CD4-positive, alpha-beta T cell treated with Interleukin-17A for 4 hours (primary cell): ENCODE measurements around the gene SLC25A26.
A peak's percentile ranks its signal among the peaks of the same experiment; 100 is the strongest.

Source experiments
- DNase-seq: peaks from one replicate; pipeline ENCODE4 v3.0.0-alpha.2; 2020; ENCODE audit warnings: mixed read lengths

The SLC25A26 gene

DNA sequence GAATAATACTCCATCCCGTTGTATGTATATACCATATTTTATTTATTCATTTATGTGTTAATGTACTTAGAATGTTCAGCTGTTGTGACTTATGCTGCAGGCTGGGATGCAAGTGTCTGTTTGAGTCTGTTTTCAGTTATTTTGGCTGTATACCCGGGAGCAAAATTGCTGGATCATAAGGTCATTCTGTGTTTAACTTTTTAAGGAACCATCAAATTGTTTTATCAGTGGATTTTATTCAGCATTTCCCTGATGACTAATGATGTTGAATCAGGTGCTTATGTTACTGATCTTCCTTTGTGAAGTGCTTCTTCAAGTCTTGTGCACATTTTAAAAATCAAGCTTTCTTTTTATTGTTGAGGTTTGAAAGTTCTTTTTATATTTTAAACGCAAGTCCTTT, 118.1 kb downstream of the SLC25A26 start:
- DNase-seq = no peak

DNA sequence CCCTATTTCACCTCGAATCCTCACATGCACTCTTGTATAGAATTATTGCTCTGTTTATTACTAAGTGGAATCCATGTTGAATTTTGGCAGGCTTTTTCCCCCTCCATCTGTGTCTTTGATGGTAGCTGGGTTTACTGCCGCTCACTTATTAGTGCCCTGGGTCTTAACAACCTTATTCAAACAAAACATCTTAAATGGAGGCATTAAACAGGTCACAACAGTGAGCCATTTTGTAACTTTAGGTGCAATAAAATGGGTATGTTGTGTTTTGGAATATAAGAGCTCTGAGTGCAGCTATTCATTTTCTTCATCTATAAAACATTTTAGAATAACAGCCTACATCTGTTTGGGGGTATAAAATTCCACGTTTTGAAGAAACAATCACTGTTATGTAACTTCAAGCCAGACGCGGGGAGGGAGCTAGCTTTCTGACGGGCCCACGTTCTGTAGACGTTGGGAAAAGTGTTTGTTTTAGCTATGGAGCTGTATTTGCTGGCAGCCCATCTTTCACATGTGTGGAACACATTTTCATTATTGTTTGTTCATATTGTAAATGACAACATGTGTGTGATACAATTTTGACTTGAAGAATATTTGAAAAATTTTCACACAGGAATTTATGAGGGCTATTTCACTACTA, 122.0 kb downstream of the SLC25A26 start:
- DNase-seq = no peak

DNA sequence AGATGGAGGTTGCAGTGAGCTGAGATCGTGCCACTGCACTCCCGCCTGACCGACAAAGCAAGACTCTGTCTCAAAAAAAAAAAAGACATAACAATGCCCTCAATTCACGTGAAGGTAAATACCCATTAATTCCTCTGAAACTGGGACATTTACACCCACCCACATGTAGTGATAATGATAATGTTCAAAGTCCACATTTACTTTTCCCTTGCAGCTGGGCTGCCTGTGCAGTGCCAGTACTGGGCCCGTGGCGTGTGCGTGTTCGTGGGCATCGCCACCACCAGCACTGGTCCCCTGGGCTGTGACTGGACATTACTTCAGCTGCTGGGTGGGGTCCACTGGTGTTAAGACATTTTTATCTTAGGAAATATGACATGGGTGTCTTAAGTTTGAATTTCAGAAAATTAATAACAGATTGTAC, 123.6 kb downstream of the SLC25A26 start:
- DNase-seq = no peak

DNA sequence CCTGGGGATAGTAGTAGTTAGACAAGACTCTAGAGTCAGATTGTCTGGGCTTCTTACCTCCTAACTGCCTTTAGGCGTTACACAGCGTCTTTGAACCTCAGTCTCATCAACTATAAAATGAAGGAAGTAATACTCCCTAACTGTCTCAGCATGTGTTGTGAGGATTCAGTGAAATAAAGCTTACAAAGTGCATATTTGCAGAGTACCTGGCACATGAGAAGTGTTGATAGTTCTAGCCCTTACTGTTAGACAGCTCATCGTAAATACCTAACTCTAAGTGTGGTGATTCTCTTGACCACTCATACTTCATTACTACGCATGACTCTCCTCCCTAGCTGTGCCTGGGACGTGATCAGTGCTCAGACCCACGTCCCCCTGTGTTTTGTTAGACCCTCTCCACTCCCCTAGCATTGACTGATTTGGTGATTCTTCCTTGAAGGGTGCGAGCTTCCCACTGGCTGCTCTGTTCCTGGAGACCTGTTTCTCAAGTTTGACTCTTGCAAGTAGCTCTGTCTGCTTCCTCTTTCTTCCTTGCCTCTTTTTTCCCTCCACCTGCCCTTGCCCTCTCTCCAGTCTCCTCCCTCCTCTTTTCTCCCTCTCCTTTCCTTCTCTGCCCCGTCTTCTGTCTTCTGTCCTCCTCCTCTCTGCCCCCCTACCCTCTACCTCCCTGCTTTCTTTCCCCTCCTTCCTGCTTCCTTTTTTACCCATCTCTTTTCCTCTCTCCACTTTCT, 124.2 kb downstream of the SLC25A26 start:
- no peak for DNase-seq

DNA sequence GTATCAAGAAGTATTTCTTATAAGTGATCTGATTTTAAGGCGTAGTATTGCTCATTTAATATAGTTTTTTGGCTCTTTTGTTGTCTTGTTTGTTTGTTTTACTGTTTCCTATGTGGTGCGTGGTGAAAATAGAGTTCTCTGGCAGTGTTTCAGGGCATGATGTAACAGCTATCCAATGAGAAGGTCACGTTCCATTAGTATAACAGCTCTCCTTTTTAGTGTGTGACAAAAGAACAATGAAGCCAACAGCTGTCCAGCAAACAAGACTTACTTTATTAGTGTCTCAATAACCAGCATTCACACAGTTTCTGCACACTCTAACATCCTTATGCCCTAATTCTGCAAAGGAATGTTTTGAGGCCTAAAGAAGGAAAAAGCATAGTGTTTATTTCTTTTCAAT, 127.9 kb downstream of the SLC25A26 start:
- no peak for DNase-seq

DNA sequence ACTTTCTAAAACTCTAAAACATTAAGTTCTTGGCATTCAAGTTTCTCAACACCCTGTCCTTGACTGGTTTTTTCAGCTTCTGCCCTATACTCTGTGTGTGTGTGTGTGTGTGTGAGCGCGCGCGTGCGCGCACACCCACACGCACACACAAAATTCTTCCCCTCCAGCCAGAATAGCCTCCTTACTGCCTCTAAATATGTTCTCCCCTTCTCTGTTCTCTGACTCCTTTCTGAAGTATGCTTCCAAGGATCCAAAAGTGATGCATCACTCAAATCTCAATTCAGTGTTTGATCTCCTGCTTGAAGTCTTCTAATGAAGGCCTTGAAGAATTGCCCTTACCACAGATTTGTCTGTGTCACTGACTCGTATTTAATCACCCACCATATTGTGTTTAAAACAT, 129.8 kb downstream of the SLC25A26 start:
- DNase-seq = no peak

DNA sequence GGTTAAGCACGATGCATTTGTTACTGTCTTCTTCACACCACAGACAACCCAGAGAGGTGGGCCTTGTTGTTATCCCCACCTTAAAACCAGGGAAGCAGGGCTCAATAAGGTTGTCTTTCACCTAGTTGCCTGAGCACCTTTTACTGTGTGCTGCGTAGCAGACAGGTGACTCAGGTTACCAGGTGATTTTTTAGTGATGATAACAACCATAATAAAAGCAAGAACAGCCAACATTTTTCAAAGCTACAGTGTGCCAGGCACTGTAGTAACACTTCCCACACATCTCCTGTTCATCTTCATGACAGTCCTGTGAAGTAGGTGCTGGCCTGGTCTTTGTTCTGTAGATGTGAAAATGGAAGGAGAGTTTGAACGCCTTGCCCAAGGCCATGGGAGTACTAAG, 132.2 kb downstream of the SLC25A26 start:
- no peak for DNase-seq

DNA sequence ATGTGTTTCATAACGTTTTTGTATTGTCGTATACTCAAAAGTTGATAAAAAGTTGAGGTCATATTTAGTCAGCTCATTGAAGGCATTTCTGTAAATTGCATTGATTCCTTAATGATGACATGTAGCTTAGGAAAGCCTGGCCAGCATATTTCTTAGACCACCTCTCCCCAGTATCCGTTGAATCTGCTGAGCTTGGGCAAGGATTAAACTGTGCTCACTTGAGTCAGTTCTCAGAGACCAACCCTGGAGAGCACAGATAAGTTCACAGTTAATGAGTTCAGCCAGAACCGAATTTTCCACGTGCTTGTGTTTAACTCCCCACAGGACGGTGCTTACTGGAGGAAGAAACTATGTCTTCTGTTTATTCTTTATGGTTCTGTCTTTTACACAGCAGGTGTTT, 132.7 kb downstream of the SLC25A26 start:
- DNase-seq = no peak

DNA sequence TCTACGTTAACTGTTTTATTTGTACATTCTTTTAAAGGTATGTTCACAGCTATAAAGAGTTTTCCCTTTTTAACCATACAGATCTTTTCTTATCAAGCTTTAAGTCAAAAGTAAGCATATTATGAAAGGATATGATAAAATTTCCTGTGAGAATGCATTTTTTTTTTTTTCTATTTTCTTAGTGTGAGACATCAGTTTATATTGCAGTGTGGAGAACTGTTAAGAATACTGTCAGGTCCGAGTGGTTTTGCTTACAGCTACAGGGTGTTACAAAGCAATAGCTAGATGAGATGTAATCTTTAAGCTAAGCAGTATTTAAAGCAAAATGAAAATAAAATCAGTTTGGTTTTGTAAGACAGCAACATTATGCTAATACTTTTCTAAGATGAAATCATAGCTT, 133.2 kb downstream of the SLC25A26 start:
- no peak for DNase-seq

DNA sequence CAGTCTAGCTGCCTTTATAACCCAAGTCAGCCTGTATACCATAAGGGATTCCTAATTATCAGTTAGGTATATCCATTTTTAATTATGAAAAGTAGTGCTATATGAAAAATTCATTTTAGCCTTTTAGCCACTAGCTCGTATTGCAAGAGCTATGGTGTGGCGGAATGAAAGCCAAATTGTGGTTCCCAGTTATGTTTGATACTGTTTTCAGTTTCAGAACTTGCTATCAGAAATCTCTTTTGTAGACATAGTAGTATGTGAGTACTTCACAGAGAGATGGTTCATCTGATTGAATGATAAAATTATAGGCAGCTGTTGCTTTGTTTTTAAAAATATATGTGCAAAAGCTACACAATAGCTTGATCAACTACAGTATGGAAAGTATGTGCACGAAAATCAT, 134.6 kb downstream of the SLC25A26 start:
- no peak for DNase-seq

DNA sequence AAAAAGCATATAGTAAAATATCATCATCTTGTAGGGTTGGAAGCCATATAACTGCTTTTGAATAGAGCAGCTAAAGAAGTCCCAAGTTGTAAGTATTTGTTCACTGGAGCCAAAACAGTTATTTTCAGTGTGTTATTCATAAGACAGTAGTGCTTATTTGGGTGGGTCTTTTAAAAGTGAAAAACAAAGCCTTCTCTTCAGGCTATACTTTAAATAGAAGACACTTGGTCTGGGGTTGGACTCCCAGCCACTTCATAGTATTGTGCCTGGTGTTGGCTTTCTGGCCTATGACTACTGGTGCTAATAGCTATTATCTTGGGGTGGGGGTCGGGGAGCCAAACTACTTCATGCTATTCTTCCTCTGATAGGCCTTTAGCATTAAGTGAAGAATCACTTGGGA, 135.2 kb downstream of the SLC25A26 start:
- no peak for DNase-seq

DNA sequence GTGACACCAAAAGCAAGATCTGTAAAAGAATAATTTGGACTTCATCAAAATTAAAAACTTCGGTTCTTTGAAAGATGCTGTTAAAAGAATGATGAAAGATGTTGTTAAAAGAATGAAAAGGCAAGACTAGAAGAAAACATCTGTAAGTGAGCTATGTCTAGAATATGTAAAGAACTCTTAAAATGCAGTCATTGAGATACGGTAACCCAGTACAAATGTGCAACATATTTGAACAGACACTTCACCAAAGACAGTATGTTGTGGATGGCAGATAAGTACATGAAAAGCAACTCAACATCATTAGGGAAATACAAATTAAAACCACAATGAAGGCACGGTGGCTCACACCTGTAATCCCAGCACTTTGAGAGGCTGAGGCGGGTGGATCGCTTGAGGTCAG, 140.6 kb downstream of the SLC25A26 start:
- DNase-seq = no peak

DNA sequence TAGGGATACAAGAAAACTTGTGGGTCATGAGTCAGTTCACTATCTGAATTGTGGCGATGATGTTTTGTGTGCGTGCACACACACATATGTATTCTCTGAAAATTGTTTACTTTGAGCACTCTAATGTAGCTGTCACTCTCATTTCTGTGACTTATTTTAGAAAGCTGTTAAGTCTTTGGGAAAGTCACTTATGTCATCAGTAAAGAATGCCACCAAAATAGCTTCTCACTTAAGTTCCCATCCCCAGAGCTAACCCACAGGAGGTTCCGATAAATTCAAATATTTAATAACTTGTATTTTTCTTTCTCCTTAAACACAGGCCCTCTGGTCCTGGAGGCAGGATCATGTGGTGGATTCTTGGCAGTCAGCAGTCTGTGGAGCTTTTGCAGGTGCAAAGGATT, 141.7 kb downstream of the SLC25A26 start:
- no peak for DNase-seq

DNA sequence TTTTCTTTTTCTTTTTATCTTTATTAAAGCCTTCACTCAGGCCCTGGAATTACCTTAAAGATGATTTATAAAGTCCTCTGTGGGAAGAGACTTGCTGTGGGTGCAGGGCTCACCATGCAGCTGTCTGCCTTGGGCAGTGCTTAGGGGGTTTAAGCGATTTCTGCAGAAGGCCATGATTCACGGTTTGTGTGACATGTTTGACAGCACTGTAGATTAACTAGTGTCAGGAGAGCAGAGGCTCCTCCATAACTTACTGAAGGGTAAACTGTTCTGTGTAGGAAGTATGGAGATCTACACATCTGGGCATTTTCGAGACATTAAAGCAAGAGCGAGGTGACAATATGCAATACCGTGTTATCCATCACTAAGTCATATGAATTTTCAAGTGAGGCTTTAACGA, 142.3 kb downstream of the SLC25A26 start:
- DNase-seq = no peak

DNA sequence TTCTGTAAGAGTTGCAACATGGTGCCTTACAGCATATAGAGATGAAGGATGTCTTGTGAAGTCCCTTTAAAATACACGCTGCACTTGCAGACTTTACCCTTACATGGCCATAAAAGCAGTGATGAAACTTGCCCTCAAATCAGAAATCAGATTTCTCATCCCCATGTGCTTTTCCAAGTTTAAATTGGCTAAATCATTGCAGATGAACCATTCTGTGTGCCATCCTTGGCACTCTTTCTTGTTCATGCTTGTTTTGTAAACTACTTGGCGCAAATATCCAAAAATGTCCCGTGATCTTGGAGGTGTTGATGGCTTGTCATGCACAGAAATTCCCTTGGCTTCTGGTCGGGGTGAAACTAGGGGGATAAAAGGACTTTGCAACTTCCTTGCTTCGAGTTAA, 144.3 kb downstream of the SLC25A26 start:
- no peak for DNase-seq

DNA sequence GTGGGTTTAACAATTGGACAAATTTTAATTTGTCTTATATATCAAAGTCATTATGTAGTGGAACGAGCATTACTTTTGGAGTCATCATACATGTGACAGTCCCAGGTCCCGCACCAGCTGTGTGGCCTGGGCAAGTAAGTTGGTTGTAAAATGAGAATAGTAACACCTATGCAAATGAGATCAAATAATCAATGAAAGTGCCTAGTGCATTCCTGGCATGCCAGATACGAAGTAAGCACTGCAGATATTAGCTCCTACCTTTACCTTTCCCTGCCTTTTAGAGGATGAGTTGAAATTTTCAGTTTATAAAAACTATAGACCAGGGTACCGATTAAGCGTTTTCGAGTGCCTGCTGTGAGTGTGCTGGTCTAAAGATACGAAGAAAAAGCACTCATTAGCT, 145.9 kb downstream of the SLC25A26 start:
- DNase-seq = no peak

DNA sequence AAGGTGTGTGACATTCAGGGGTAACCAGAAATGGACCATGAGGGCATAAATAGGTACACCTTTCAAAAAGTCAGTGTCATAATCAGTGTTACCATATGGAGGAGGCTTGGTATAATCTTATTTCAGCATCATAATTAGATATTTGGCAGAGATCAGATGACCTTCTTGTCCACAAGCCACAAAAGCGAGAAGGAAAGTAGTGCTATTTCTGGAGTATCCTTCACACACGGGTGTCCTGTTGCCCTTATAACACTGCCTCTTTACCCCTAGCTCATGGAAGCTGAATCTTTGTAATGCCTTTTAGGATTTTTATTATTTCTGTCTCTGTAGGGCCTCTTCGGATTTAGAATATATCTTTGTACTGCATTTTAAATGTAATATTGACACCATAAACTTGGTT, 147.2 kb downstream of the SLC25A26 start:
- no peak for DNase-seq

DNA sequence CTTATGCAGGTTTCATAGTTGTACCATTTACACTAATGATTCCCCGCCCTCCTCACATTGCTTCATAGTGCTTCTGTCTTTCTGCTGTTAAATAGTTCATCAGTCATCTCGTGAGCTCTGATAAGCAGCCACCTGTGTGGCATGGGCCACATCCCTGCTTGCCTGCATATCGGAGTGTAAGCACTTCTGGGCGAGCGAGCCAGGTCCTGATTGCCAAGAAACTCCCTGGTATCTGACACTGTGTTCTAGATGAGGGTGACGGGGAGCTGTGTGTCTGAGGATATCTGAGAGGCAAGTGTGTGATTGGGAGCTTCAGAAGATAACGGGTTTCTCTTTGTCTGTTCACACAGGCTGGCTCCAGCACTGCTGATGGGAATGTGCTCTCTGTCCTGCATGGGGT, 149.4 kb downstream of the SLC25A26 start:
- DNase-seq = no peak

DNA sequence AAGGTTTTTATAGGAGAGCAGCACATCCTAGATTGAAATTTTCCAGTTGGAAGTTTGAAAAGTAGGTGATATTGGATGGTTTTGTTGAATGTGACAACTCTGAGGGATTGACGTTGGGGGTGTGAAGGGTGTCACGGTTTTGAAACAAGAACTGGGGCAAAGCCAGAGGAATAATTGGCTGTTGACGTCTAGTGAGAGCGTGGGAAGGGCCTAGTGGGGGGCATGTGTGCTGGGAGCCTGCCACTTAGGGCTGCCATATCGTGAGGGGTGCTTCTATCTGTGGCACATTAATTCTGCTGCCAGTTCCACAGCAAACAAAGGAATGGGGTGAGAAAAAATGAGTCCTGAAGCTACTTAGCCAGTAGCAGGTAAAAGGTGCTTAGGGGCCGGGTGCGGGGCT, 150.6 kb downstream of the SLC25A26 start:
- no peak for DNase-seq

DNA sequence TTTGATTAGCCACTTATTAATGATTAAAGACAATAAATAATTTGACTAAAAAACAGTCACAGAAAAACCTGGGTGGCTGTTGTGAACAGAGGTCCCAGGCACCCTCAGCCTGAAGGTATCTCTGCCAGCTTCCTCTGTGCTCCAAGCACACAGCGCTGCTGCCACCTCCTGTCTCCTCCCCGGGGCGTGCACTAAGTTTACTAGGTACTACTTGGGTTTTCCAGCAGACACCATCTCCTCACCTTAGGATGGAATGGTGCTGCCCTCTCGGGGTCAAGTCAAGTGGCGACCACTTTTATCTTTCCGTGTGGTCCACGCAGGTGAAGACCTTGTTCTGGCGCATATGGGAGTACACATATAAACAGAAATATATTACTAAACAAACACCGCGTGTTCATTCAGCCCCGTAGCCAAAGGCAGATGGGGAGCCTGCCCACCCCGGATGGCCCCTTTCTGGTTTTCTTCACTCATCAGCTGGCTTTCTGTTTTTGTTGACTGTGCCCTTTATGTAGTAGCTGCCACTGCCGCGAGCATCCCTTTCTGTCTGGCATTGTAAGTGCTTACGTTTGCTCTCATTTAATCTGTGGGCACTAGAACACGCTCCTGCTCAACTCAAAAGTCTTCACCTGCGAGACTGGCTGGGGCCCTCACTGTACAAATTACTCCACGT, 152.0 kb downstream of the SLC25A26 start:
- peak; percentile 57 for DNase-seq

DNA sequence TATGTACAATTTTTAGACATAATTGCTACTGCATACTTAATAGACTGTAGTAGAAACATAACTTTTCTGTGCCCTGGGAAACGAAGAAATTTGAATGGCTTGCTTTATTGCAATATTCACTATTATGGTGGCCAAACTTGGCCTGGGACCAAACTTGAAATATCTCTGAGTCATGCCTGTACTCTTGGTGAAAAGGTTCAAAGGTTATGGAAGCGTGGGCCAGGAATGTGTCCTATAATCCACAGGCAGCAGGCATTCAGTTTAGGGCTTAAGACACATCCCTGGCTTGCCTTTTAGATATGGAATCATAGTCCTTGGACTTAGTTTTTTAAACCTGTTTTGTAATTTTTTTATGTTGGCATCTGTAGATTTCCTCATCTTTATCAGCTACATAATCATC, 155.8 kb downstream of the SLC25A26 start:
- DNase-seq = no peak

DNA sequence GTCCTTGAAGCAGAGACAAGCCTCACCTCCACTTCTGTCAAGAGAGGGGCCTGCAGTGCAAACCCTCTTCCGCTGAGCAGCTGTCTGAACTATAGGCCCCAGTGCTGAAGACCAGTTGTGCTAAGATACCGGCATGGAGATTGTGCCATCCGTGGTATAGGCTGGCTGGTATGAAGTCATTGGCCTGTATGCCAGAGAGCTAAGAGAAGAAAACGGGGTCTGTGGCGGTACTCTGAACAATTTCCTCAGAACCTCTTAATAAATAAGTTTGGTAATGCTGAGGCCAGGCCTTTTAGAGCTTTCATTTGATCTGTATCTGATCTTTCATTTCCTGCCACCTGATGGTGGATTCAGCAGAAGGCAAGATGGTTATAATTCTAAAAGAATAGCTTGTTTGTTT, 157.0 kb downstream of the SLC25A26 start:
- peak; percentile 12 for DNase-seq

DNA sequence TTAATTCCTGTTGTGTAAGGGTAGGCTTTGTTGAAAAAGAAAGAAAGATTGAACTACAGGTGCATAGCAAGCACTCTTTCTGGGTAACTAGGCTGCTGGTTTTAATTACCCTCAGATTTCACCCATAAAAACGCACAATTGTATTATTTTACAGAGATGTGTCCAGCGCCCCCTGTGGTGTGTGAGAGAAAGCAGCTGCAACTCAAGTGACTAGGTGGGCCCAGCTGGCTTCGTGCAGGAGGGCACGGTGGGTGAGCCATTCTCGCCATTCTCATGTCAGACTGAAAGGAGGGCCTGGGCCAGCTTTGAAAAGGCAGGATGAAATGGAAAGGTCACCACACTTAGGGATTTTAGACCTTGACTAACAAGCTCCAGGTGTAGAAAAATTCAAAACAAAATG, 157.5 kb downstream of the SLC25A26 start:
- peak; percentile 60 for DNase-seq

DNA sequence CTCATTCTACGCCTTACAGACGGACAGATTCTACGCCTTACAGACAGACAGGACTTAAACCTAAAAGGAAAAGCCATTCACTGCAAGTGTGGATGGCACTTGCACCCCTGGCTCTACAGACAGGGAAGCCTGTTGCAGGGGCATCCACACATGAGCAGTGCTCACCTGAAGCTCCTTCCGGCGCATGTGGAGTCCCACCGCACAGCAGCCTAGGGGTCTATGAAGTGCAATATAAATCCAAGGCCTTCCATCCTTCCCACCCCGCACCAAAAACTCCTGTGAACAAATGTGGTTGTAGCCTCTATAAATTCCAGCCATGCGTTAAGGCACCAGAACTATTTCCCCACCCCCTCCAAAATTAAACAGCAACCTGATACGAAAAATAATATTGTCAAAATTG, 158.8 kb downstream of the SLC25A26 start:
- DNase-seq = no peak
